ENCODE measurements around the gene IPMK.

Gene IPMK

GRCh38 chr10:58267713-58268453 lies at the start of gene IPMK:
Gene IPMK (minus strand): TSS chr10:58267894. CDS start chr10:58267611, 283 bp downstream.
- ATAC-seq (ENCODE audit: insufficient read depth, low read depth), result peak; percentile 70

GRCh38 chr10:58316874-58317273 lies 49.2 kb upstream of the IPMK start:
- Histone ChIP-seq H2AFZ (ENCODE audit: low read depth, low read length) (no peak overlapping the region), H3K4me3 (ENCODE audit: low read depth in 1 of 2, low read length in 2 of 2) (no peak overlapping the region), H3K27me3 (ENCODE audit: insufficient read depth, low read length, poor library complexity) (peaks cover 5% of the 10 kb centered on the region), H4K20me1 (ENCODE audit: insufficient read depth, low read length) (no peaks in the 10 kb centered on the region), H3K4me1 (ENCODE audit: insufficient read depth, low read length) (no peaks in the 10 kb centered on the region), H3K9ac (ENCODE audit: low read depth, low read length) (no peak overlapping the region), H3K79me2 (ENCODE audit: insufficient read depth, low read length) (no peaks in the 10 kb centered on the region), H3K4me2 (ENCODE audit: insufficient read depth, low read length) (no peak overlapping the region), H3K9me3 (ENCODE audit: insufficient read depth, low read length, severe bottlenecking) (no peaks in the 10 kb centered on the region), H3K27ac (ENCODE audit: low read length) (no peak overlapping the region), H3K36me3 (ENCODE audit: insufficient read depth, low read length) (no peaks in the 10 kb centered on the region)
- no peak for TF ChIP-seq CTCF (IDR thresholded peaks at IDR 0.05; ENCODE audit: borderline replicate concordance, extremely low read depth, low read length, poor library complexity, severe bottlenecking)
- no peak for TF ChIP-seq EZH2 (IDR thresholded peaks at IDR 0.05; ENCODE audit: borderline replicate concordance, low read depth, low read length, severe bottlenecking)
- ATAC-seq (ENCODE audit: insufficient read depth, low read depth) (no peak), DNase-seq (no peak)

More at GRCh38 chr10:58267713-58268453, at the start of gene IPMK:
- Histone ChIP-seq H3K9ac (ENCODE audit: low read depth, low read length) (peak within 1 kb of the TSS; percentile 70), H4K20me1 (ENCODE audit: insufficient read depth, low read length) (peaks cover 11% of the 10 kb centered on the region; the same call in 1 of the 2 replicates), H3K79me2 (ENCODE audit: insufficient read depth, low read length) (peaks cover 83% of the 10 kb centered on the region), H3K4me2 (ENCODE audit: insufficient read depth, low read length) (peak within 1 kb of the TSS; percentile 82), H3K4me3 (ENCODE audit: low read depth in 1 of 2, low read length in 2 of 2) (peak within 1 kb of the TSS; percentile 51 to 83), H3K4me1 (ENCODE audit: insufficient read depth, low read length) (peaks cover 51% of the 10 kb centered on the region), H3K36me3 (ENCODE audit: insufficient read depth, low read length) (no peaks in the 10 kb centered on the region; the same call in 1 of the 2 replicates), H2AFZ (ENCODE audit: low read depth, low read length) (peak within 1 kb of the TSS; percentile 96), H3K27ac (ENCODE audit: low read length) (peak within 1 kb of the TSS; percentile 83), H3K9me3 (ENCODE audit: insufficient read depth, low read length, severe bottlenecking) (no peaks in the 10 kb centered on the region), H3K27me3 (ENCODE audit: insufficient read depth, low read length, poor library complexity) (no peaks in the 10 kb centered on the region)
- TF ChIP-seq CTCF (IDR thresholded peaks at IDR 0.05; ENCODE audit: borderline replicate concordance, extremely low read depth, low read length, poor library complexity, severe bottlenecking) (no peak), EZH2 (IDR thresholded peaks at IDR 0.05; ENCODE audit: borderline replicate concordance, low read depth, low read length, severe bottlenecking) (no peak)
- DNase-seq, result peak; percentile 91

GRCh38 chr10:58311026-58311425 lies 43.3 kb upstream of the IPMK start:
- Histone ChIP-seq H3K4me1 (ENCODE audit: insufficient read depth, low read length) (no peaks in the 10 kb centered on the region), H3K9ac (ENCODE audit: low read depth, low read length) (no peak overlapping the region), H3K4me2 (ENCODE audit: insufficient read depth, low read length) (no peak overlapping the region), H3K36me3 (ENCODE audit: insufficient read depth, low read length) (no peaks in the 10 kb centered on the region), H3K4me3 (ENCODE audit: low read depth in 1 of 2, low read length in 2 of 2) (no peak overlapping the region), H3K27ac (ENCODE audit: low read length) (no peak overlapping the region), H4K20me1 (ENCODE audit: insufficient read depth, low read length) (no peaks in the 10 kb centered on the region), H3K9me3 (ENCODE audit: insufficient read depth, low read length, severe bottlenecking) (no peaks in the 10 kb centered on the region), H3K79me2 (ENCODE audit: insufficient read depth, low read length) (no peaks in the 10 kb centered on the region), H2AFZ (ENCODE audit: low read depth, low read length) (no peak overlapping the region), H3K27me3 (ENCODE audit: insufficient read depth, low read length, poor library complexity) (peaks cover 5% of the 10 kb centered on the region)
- DNase-seq (no peak), ATAC-seq (ENCODE audit: insufficient read depth, low read depth) (no peak)
- no peak for TF ChIP-seq CTCF (IDR thresholded peaks at IDR 0.05; ENCODE audit: borderline replicate concordance, extremely low read depth, low read length, poor library complexity, severe bottlenecking)
- no peak for TF ChIP-seq EZH2 (IDR thresholded peaks at IDR 0.05; ENCODE audit: borderline replicate concordance, low read depth, low read length, severe bottlenecking)

All from DND-41 (cell line).